Muscle layer of duodenum (tissue), 2 donors: ENCODE data around the gene GRM8.

Source experiments
- H3K27ac ChIP-seq: one replicate; pipeline ENCODE4 v1.7.0; 2013; ENCODE audit warnings: mild to moderate bottlenecking, low read length
- H3K27me3 ChIP-seq: one replicate; pipeline ENCODE4 v1.7.0; 2013; ENCODE audit warnings: low read depth, mild to moderate bottlenecking, control low read depth, low read length
- H3K36me3 ChIP-seq, 2 donors: one replicate each; pipeline ENCODE4 v1.7.0; 2013; ENCODE audit warnings: low read length in 2 of 2, control low read depth in 1 of 2, mild to moderate bottlenecking in 1 of 2; ENCODE audit not compliant: insufficient read depth in 2 of 2, control insufficient read depth in 1 of 2
- H3K4me1 ChIP-seq, 2 donors: one replicate each; pipeline ENCODE4 v1.7.0; 2013; ENCODE audit warnings: low read length in 2 of 2, mild to moderate bottlenecking in 2 of 2, control low read depth in 1 of 2, moderate library complexity in 1 of 2; ENCODE audit not compliant: insufficient read depth in 2 of 2, control insufficient read depth in 1 of 2
- H3K4me3 ChIP-seq, 2 donors: one replicate each; pipeline ENCODE4 v1.7.0; 2013; ENCODE audit warnings: low read length in 2 of 2, low read depth in 1 of 2, mild to moderate bottlenecking in 1 of 2
- H3K9me3 ChIP-seq, 2 donors: one replicate each; pipeline ENCODE4 v1.7.0; 2013; ENCODE audit warnings: low read length in 2 of 2, control low read depth in 1 of 2, mild to moderate bottlenecking in 1 of 2; ENCODE audit not compliant: control insufficient read depth in 1 of 2
- donor health status: healthy.

Gene GRM8

DNA sequence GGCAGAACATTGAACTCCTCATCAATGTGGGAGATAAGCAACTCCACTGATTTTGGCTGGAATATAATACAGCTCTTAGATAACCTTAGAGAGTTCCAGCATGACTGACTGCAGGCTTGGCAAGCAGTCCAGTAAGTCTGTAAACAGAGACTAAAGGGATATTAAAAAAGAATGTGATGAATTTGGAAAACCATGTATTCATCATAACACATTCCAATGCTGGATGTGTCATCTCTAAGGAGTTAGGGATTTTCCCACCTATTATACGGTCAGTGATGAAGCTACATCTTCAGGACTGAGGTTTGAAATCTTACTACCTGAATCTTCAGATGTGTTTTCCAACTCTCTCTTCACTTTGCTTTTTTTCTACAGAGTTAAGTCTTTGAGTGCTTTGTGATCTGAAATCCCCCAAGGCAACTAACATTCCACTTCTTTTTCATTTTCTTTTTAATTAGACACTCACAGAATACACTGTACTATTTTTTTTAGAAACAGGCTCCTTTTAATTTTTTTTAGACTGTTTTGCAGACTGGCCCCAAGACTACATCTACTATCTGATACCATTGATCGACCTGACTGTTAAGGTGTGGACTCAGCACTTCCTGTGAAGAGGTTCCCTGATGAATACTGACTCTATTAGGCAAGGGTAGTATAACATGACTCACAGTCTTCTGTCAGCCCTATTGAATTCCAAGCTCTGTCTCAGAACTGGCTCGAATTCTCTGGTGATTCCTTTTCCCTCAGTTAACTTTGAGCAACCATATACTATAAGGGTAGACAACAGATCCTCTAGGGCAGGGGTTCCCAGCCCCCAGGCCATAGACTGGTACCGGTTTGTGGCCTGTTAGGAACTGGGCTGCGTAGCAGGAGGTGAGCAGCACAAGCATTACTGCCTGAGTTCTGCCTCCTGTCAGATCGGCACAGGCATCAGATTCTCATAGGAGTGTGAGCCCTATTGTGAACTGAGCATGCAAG lies 678.2 kb downstream of the GRM8 start:
- H3K27ac ChIP-seq = no peak overlapping the region
- no peaks in the 10 kb centered on the region for H3K36me3 ChIP-seq
- no peaks in the 10 kb centered on the region for H3K4me1 ChIP-seq

DNA sequence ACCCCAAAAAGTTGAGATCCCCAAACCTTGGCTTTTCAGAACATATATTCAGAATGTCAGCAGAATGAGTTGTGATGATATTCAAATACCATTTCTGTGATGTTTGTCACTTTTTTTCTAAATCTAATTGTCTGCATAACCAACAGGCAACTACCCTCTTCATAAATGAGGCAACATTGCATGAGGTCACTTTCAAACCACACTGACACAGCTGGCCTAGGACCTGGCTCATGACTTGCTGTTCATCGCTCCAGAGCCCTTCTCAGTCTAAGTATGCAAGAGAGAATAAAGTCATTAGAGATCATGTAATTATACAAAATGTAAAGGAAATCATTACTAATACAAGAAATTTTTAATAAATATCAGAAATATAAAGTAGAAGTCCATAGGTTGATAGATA lies 681.9 kb downstream of the GRM8 start:
- Histone ChIP-seq H3K27ac (no peak overlapping the region), H3K36me3 (no peaks in the 10 kb centered on the region), H3K27me3 (no peaks in the 10 kb centered on the region)

More for the DNA sequence above, 678.2 kb downstream of the GRM8 start:
- H3K9me3 ChIP-seq = no peaks in the 10 kb centered on the region
- no peak overlapping the region for H3K4me3 ChIP-seq
- no peaks in the 10 kb centered on the region for H3K27me3 ChIP-seq

DNA sequence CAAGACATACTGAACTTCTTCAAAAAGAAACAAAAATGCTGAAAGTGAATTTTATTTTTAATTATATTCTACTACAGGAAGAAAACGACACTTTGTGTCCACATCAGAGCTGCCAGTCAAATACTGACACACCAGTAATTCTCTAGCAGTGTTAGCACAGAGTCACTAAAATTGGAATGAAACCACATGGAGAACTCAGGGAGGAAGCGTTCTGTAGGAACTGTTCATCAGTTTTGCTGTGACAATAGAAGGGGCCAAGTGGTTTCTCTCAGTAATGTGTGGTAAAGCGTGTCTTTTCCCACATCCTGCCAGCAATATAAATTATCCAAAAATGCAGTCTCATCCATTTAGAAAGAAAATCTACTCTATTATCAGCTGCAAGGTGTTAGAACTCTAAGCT lies 683.3 kb downstream of the GRM8 start:
- H3K4me1 ChIP-seq = no peaks in the 10 kb centered on the region
- H3K4me3 ChIP-seq = no peak overlapping the region
- no peak overlapping the region for H3K27ac ChIP-seq
- H3K27me3 ChIP-seq = no peaks in the 10 kb centered on the region
- H3K36me3 ChIP-seq = no peaks in the 10 kb centered on the region
- no peaks in the 10 kb centered on the region for H3K9me3 ChIP-seq

More for the DNA sequence above, 681.9 kb downstream of the GRM8 start:
- H3K4me1 ChIP-seq = no peaks in the 10 kb centered on the region
- H3K4me3 ChIP-seq = no peak overlapping the region
- no peaks in the 10 kb centered on the region for H3K9me3 ChIP-seq

DNA sequence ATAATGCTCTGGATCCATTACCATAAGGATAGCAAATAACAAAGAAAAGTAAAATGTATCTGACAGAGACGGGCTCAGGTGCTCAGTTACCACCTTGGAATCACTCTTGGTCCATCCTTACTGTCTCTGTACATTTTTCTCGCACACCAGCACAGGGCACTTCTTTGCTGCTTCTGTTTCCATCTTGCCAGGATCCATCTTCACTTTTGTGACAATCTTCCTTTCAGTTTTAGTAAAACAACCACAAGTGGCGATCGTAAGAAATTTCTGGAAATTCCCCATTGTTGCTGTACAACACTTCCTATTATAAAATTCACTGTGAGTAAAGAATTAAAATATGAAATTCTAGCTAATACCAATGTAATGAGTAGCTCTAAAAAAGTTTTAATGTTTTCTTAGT lies 695.5 kb downstream of the GRM8 start:
- no peaks in the 10 kb centered on the region for H3K27me3 ChIP-seq
- no peaks in the 10 kb centered on the region for H3K36me3 ChIP-seq
- no peak overlapping the region for H3K27ac ChIP-seq
- H3K4me3 ChIP-seq = no peak overlapping the region
- no peaks in the 10 kb centered on the region for H3K4me1 ChIP-seq
- no peaks in the 10 kb centered on the region for H3K9me3 ChIP-seq

DNA sequence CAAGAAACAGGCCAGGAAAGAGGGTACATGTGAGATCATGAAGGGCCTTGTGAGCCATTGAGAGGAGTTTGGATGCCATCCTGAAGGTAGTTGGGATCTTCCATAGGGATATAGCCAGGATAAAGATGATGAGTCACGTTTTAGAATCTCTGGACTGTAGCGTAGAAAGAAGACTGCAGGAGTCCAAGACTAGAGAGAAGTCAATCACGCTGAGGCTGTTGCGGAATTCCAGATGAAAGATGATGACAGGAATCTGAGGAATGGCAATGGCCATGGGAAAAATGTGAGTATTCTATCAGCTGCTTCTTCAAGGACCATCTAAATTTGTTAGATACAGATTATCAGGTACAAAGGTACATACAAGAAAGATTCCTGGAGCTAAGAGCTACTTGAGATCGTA lies 711.3 kb downstream of the GRM8 start:
- Histone ChIP-seq H3K4me3 (no peak overlapping the region), H3K4me1 (no peaks in the 10 kb centered on the region), H3K27me3 (no peaks in the 10 kb centered on the region), H3K27ac (no peak overlapping the region), H3K36me3 (no peaks in the 10 kb centered on the region), H3K9me3 (no peaks in the 10 kb centered on the region)

DNA sequence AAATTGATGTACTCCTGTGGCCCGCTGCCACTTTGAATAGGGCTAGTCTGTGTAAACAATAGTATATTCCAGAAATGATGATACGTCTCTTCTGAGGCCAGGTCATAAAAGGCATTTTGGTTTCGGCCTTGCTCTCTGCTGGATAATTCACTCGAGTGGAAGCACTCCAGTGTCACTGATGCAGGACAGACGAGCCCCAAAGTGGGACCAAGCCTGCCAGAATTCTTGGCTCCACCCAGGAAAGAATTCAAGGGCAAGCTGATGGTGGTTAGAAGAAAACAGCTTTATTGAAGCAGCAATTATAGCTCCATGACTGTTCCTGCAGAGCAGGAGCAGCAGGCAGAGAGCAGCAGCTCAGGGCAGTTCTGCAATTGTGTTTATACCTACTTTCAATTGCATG lies 717.6 kb downstream of the GRM8 start:
- Histone ChIP-seq H3K9me3 (no peaks in the 10 kb centered on the region), H3K27me3 (no peaks in the 10 kb centered on the region), H3K4me1 (no peaks in the 10 kb centered on the region), H3K36me3 (no peaks in the 10 kb centered on the region), H3K4me3 (no peak overlapping the region), H3K27ac (no peak overlapping the region)

DNA sequence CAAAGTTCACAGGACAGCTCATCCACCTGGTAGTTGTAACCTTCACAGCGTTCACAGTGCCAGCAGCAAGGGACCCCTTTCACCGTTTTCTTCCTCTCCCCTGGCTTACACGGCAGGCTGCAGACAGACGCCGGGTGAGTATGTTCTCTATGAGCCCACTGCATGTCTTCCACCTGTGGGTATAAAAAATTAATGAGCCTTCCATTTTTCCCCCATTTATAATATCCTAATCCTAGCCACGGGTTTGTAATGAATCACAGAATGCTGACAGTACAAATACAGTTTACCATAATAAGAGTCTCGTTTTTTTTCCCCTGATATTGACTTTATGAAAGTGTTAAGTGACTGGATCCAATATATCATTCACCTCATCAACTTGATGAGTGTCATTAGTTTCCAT lies 719.0 kb downstream of the GRM8 start:
- Histone ChIP-seq H3K27me3 (no peaks in the 10 kb centered on the region), H3K4me1 (no peaks in the 10 kb centered on the region), H3K27ac (no peak overlapping the region), H3K9me3 (no peaks in the 10 kb centered on the region), H3K36me3 (no peaks in the 10 kb centered on the region), H3K4me3 (no peak overlapping the region)

DNA sequence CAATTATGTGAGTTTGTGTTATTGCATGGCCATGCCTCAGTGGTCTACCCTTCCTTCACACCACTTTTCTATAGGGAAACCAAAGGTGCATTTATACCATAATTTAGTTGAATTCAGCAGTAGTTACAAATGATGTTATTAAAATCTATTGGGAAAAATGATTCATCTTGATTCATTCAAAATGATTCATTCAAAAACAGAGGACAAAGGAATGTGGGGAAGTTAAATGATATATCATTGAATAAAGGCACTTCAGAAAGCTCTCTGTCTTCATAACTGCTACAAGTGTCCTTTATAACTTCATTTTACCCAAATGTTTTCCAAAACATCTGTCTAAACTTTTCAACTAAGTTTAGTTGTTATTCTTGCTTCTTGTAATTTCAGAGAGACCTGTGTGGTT lies 722.9 kb downstream of the GRM8 start:
- Histone ChIP-seq H3K27ac (no peak overlapping the region), H3K36me3 (no peaks in the 10 kb centered on the region), H3K4me3 (no peak overlapping the region), H3K27me3 (no peaks in the 10 kb centered on the region), H3K4me1 (no peaks in the 10 kb centered on the region), H3K9me3 (no peaks in the 10 kb centered on the region)

DNA sequence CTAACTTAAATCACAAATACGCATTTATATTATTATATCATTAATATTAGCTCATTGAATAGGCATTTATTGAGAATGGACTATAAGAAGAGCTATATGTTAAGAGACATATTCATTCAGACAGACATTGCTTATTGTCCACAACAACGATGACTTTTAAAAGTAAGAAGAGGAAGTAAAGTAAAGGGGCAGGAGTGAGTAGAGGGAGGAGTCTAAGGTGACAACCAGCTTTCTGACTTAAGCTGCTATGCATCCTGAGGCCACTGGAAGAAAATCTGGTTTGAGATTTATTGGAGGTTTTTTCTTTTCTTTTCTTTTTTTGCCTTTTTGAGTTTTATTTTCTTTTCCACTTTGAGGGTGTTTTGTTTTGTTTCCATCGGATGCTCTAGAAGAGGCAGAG lies 723.5 kb downstream of the GRM8 start:
- no peaks in the 10 kb centered on the region for H3K4me1 ChIP-seq
- H3K27me3 ChIP-seq = no peaks in the 10 kb centered on the region
- no peaks in the 10 kb centered on the region for H3K36me3 ChIP-seq
- no peaks in the 10 kb centered on the region for H3K9me3 ChIP-seq
- no peak overlapping the region for H3K27ac ChIP-seq
- no peak overlapping the region for H3K4me3 ChIP-seq

DNA sequence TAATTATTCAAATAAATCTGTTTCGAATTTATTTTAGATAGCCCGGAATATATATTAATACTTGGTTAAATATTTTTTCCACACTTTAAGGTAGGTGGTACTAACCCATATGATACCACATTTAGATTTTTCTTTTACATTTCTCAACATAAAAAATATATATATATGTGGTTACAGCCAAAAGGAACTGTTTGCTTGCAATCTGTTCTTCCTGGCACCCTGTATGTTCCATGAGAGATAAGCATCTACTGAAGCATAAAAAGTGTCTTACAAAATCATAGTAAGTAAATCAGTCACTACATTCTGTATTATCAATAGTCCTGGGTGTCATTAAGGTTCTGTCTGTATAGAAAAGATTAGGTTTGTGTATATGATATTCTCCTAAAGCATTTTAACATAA lies 726.8 kb downstream of the GRM8 start:
- Histone ChIP-seq H3K36me3 (no peaks in the 10 kb centered on the region), H3K9me3 (no peaks in the 10 kb centered on the region), H3K27ac (no peak overlapping the region), H3K27me3 (no peaks in the 10 kb centered on the region), H3K4me1 (no peaks in the 10 kb centered on the region), H3K4me3 (no peak overlapping the region)

DNA sequence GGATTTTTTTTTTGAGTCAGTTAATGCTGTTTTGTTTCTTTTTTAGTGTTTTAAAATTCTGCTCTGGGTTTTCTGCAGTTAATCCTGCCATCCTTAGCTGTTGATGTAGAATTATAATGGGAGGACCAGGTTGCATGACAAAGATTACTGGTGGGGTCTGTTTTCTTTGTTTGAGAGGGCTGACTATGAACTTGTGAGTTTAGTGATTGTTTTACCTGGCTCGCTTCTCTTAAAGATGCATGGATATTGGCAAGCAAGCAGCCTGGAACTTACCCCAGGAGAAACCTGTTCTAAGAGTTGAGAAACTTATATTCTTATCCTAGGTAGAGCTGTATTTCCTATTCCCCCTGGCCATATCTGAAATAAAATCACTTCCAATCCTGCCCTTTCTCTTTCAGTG lies 727.8 kb downstream of the GRM8 start:
- H3K27me3 ChIP-seq = no peaks in the 10 kb centered on the region
- H3K9me3 ChIP-seq = no peaks in the 10 kb centered on the region
- no peak overlapping the region for H3K27ac ChIP-seq
- H3K36me3 ChIP-seq = no peaks in the 10 kb centered on the region
- no peaks in the 10 kb centered on the region for H3K4me1 ChIP-seq
- no peak overlapping the region for H3K4me3 ChIP-seq

DNA sequence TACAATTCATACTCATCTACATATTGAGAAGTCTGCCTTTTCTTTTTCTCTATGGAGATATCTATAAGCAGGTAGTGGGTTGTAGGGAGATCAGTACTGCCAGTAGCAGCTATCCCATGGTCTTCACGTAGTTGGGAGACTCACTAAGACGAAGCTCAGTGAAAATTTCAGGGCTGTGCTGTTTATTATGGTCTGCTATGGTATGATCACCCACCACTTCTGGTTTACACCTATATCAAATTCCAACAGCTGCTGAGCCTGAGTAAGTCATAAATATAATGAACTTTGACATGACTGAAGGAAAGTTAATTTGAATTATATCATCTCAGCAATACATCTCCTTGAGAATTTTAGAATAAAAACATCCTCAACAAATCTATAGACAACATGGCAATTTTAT lies 741.7 kb downstream of the GRM8 start:
- no peaks in the 10 kb centered on the region for H3K27me3 ChIP-seq
- no peaks in the 10 kb centered on the region for H3K36me3 ChIP-seq
- H3K9me3 ChIP-seq = peaks cover 0 to 2% of the 10 kb centered on the region in 2 donors

More for the DNA sequence above, 741.7 kb downstream of the GRM8 start:
- Histone ChIP-seq H3K27ac (no peak overlapping the region), H3K4me3 (no peak overlapping the region), H3K4me1 (no peaks in the 10 kb centered on the region)
